Mesenchymal stem cell (in vitro differentiated cells and primary cell): ENCODE results near the gene ZBTB16.
A peak's percentile ranks its signal among the peaks of the same experiment; 100 is the strongest.

ENCODE experiments used
- DNase-seq: peaks from one replicate; pipeline ENCODE4 v3.0.0-alpha.2; 2013
- H2AFZ ChIP-seq: one replicate; pipeline ENCODE4 v1.6.1; 2013; ENCODE audit warnings: low read depth, mild to moderate bottlenecking, control low read depth, inconsistent platforms, low read length, moderate library complexity
- H2AK5ac ChIP-seq: 2 replicates; pipeline ENCODE4 v1.6.1; 2013; ENCODE audit warnings: low read length, moderate library complexity, mild to moderate bottlenecking, inconsistent platforms; ENCODE audit not compliant: severe bottlenecking
- H2BK120ac ChIP-seq: one replicate; pipeline ENCODE4 v1.6.1; 2013; ENCODE audit warnings: low read depth, mild to moderate bottlenecking, inconsistent platforms, low read length, moderate library complexity
- H2BK12ac ChIP-seq, 2 experiments: one replicate each; pipeline ENCODE4 v1.6.1; 2013; ENCODE audit warnings: inconsistent platforms in 2 of 2, low read length in 2 of 2, mild to moderate bottlenecking in 2 of 2, moderate library complexity in 2 of 2, control low read depth in 1 of 2
- H2BK15ac ChIP-seq: one replicate; pipeline ENCODE4 v1.6.1; 2013; ENCODE audit warnings: mild to moderate bottlenecking, low read depth, inconsistent platforms; ENCODE audit not compliant: poor library complexity, severe bottlenecking
- H2BK5ac ChIP-seq: 2 replicates; pipeline ENCODE4 v1.6.1; 2013; ENCODE audit warnings: low read depth, mild to moderate bottlenecking, low read length, control low read depth, inconsistent platforms; ENCODE audit not compliant: poor library complexity, severe bottlenecking
- H3K14ac ChIP-seq, 2 experiments: one replicate each; pipeline ENCODE4 v1.6.1; 2013; ENCODE audit warnings: inconsistent platforms in 2 of 2, low read length in 2 of 2, control low read depth in 1 of 2, mild to moderate bottlenecking in 1 of 2, moderate library complexity in 1 of 2
- H3K18ac ChIP-seq, 2 experiments: one replicate each; pipeline ENCODE4 v1.6.1; 2013; ENCODE audit warnings: inconsistent platforms in 2 of 2, low read length in 2 of 2, control low read depth in 1 of 2, low read depth in 1 of 2, mild to moderate bottlenecking in 1 of 2
- H3K23ac ChIP-seq, 2 experiments: one replicate each; pipeline ENCODE4 v1.6.1; 2013; ENCODE audit warnings: inconsistent platforms in 2 of 2, low read length in 2 of 2, mild to moderate bottlenecking in 2 of 2, moderate library complexity in 2 of 2, control low read depth in 1 of 2
- H3K27ac ChIP-seq: 2 replicates; pipeline ENCODE4 v1.5.1; 2013; ENCODE audit warnings: mild to moderate bottlenecking, moderate library complexity, low read length, control low read depth, inconsistent platforms; ENCODE audit not compliant: poor library complexity, severe bottlenecking
- H3K27me3 ChIP-seq, 2 experiments: 2 replicates each; pipeline versions ENCODE4 v1.6.1 to v1.7.0; 2013; ENCODE audit warnings: low read length in 2 of 2, mild to moderate bottlenecking in 2 of 2, moderate library complexity in 2 of 2, control low read depth in 1 of 2, inconsistent platforms in 1 of 2; ENCODE audit not compliant: control insufficient read depth in 1 of 2, insufficient read depth in 1 of 2
- H3K36me3 ChIP-seq, 2 experiments: 2 replicates each; pipeline versions ENCODE4 v1.6.1 to v1.7.0; 2013; ENCODE audit warnings: low read length in 2 of 2, control low read depth in 1 of 2, inconsistent platforms in 1 of 2, low read depth in 1 of 2, mild to moderate bottlenecking in 1 of 2; ENCODE audit not compliant: insufficient read depth in 2 of 2, control insufficient read depth in 1 of 2
- H3K4ac ChIP-seq, 2 experiments: one replicate each; pipeline ENCODE4 v1.6.1; 2013; ENCODE audit warnings: inconsistent platforms in 2 of 2, low read length in 2 of 2, mild to moderate bottlenecking in 2 of 2, moderate library complexity in 2 of 2, control low read depth in 1 of 2, low read depth in 1 of 2
- H3K4me1 ChIP-seq: 2 replicates; pipeline ENCODE4 v1.6.1; 2013; ENCODE audit warnings: low read depth, low read length, control low read depth; ENCODE audit not compliant: control insufficient read depth, insufficient read depth
- H3K4me2 ChIP-seq: 2 replicates; pipeline ENCODE4 v1.6.1; 2013; ENCODE audit warnings: low read length, mild to moderate bottlenecking, inconsistent platforms; ENCODE audit not compliant: poor library complexity, severe bottlenecking
- H3K4me3 ChIP-seq, 2 experiments: 2 replicates each; pipeline versions ENCODE4 v1.5.1 to v1.7.0; 2013; ENCODE audit warnings: low read length in 2 of 2, mild to moderate bottlenecking in 2 of 2, control low read depth in 1 of 2, low read depth in 1 of 2; ENCODE audit not compliant: insufficient read depth in 1 of 2
- H3K79me1 ChIP-seq: replicated peaks from 2 replicates; pipeline ENCODE4 v1.6.1; 2013; ENCODE audit warnings: mild to moderate bottlenecking, control low read depth, low read length, inconsistent platforms; ENCODE audit not compliant: poor library complexity, severe bottlenecking
- H3K9ac ChIP-seq: 2 replicates; pipeline ENCODE4 v1.7.0; 2013; ENCODE audit warnings: mild to moderate bottlenecking, low read length, moderate library complexity
- H3K9me3 ChIP-seq: 2 replicates; pipeline ENCODE4 v1.7.0; 2013; ENCODE audit warnings: mild to moderate bottlenecking, low read length; ENCODE audit not compliant: control insufficient read depth
- H4K8ac ChIP-seq: one replicate; pipeline ENCODE4 v1.6.1; 2013; ENCODE audit warnings: inconsistent platforms, mild to moderate bottlenecking, low read length, moderate library complexity
- H4K91ac ChIP-seq: one replicate; pipeline ENCODE4 v1.6.1; 2013; ENCODE audit warnings: mild to moderate bottlenecking, low read length, inconsistent platforms
- WGBS: methylation state at CpG from one replicate; pipeline ENCODE4 v1.1.7; 2013; ENCODE audit warnings: mixed read lengths; 5-methylcytosine and 5-hydroxymethylcytosine counted together

ZBTB16 gene

GRCh38 chr11:114075891-114076441 lies 16.5 kb downstream of the ZBTB16 start:
- Histone ChIP-seq H2BK120ac (peak overlapping the region; percentile 78), H3K9ac (peak overlapping the region; percentile 57), H3K79me1 (no peaks in the 10 kb centered on the region), H3K23ac (no peak overlapping the region), H2BK12ac (peak overlapping the region; percentile 68 to 82), H2AFZ (no peak overlapping the region), H4K8ac (peak overlapping the region; percentile 86), H3K4me2 (no peak overlapping the region), H3K9me3 (no peaks in the 10 kb centered on the region), H2BK15ac (no peak overlapping the region), H3K14ac (no peak overlapping the region), H3K27me3 (peaks cover 56 to 76% of the 10 kb centered on the region in 2 experiments), H4K91ac (peak overlapping the region; percentile 89), H3K36me3 (no peaks in the 10 kb centered on the region), H3K4ac (peak overlapping the region; percentile 80 to 86), H3K4me3 (peak overlapping the region in 1 of 2 experiments; percentile 36), H2BK5ac (no peak overlapping the region), H2AK5ac (no peak overlapping the region), H3K27ac (no peak overlapping the region), H3K18ac (peak overlapping the region; percentile 61 to 83), H3K4me1 (peaks cover 2% of the 10 kb centered on the region)
- DNase-seq, result peak; percentile 93
- 12% methylated on average over 18 of the region's 18 CpGs for WGBS

GRCh38 chr11:114076921-114077331 lies 17.4 kb downstream of the ZBTB16 start:
- Histone ChIP-seq H3K27me3 (peaks cover 48 to 85% of the 10 kb centered on the region in 2 experiments), H3K4me2 (no peak overlapping the region), H3K9me3 (no peaks in the 10 kb centered on the region), H2BK5ac (no peak overlapping the region), H3K27ac (no peak overlapping the region), H3K23ac (no peak overlapping the region), H3K4me1 (peaks cover 2% of the 10 kb centered on the region), H4K91ac (no peak overlapping the region), H3K4me3 (no peak overlapping the region), H2BK12ac (peak overlapping the region; percentile 40 to 49), H2AK5ac (no peak overlapping the region), H3K9ac (no peak overlapping the region), H2BK15ac (no peak overlapping the region), H2AFZ (no peak overlapping the region), H3K18ac (peak overlapping the region in 1 of 2 experiments; percentile 86), H2BK120ac (peak overlapping the region; percentile 78), H3K14ac (no peak overlapping the region), H3K79me1 (no peaks in the 10 kb centered on the region), H3K36me3 (no peaks in the 10 kb centered on the region), H4K8ac (no peak overlapping the region), H3K4ac (peak overlapping the region in 1 of 2 experiments; percentile 4)
- WGBS, result 0% methylated on average over 2 of the region's 3 CpGs
- DNase-seq, result peak; percentile 63

GRCh38 chr11:114077482-114078305 lies 18.2 kb downstream of the ZBTB16 start:
- Histone ChIP-seq H3K27ac (no peak overlapping the region), H3K79me1 (no peaks in the 10 kb centered on the region), H3K4ac (peak overlapping the region; percentile 24 to 47), H3K18ac (peak overlapping the region; percentile 45 to 74), H2BK120ac (no peak overlapping the region), H2BK5ac (no peak overlapping the region), H3K9me3 (no peaks in the 10 kb centered on the region), H3K4me1 (peaks cover 2% of the 10 kb centered on the region), H3K14ac (no peak overlapping the region), H3K4me2 (no peak overlapping the region), H2AK5ac (no peak overlapping the region), H4K91ac (no peak overlapping the region), H3K27me3 (peaks cover 47 to 82% of the 10 kb centered on the region in 2 experiments), H3K9ac (no peak overlapping the region), H2AFZ (no peak overlapping the region), H3K36me3 (no peaks in the 10 kb centered on the region), H2BK15ac (peak overlapping the region; percentile 18), H2BK12ac (peak overlapping the region; percentile 49 to 94), H3K23ac (no peak overlapping the region), H3K4me3 (no peak overlapping the region), H4K8ac (peak overlapping the region; percentile 52)
- DNase-seq, result no peak
- WGBS, result 79% methylated on average over 9 of the region's 9 CpGs

GRCh38 chr11:114078423-114078822 lies 18.9 kb downstream of the ZBTB16 start:
- H3K27me3 ChIP-seq, result peaks cover 54 to 78% of the 10 kb centered on the region in 2 experiments
- no peak overlapping the region for H3K4ac ChIP-seq
- no peak overlapping the region for H3K14ac ChIP-seq
- H3K27ac ChIP-seq, result no peak overlapping the region
- H2BK120ac ChIP-seq, result no peak overlapping the region
- no peak overlapping the region for H3K4me2 ChIP-seq
- H2AK5ac ChIP-seq, result no peak overlapping the region
- no peak overlapping the region for H4K8ac ChIP-seq
- no peaks in the 10 kb centered on the region for H3K36me3 ChIP-seq
- no peak for DNase-seq
- no peak overlapping the region for H4K91ac ChIP-seq
- H2BK5ac ChIP-seq, result no peak overlapping the region
- no peak overlapping the region for H3K4me3 ChIP-seq
- no peaks in the 10 kb centered on the region for H3K9me3 ChIP-seq
- no peaks in the 10 kb centered on the region for H3K79me1 ChIP-seq
- WGBS, result 87% methylated on average over 4 of the region's 4 CpGs
- no peak overlapping the region for H3K18ac ChIP-seq
- H3K4me1 ChIP-seq, result peaks cover 2% of the 10 kb centered on the region
- no peak overlapping the region for H2AFZ ChIP-seq
- H2BK15ac ChIP-seq, result no peak overlapping the region
- peak overlapping the region; percentile 18 to 20 for H2BK12ac ChIP-seq
- no peak overlapping the region for H3K23ac ChIP-seq
- H3K9ac ChIP-seq, result no peak overlapping the region
